ENCODE data around the gene CYREN. TPM values are rescaled to one million over a fixed set of nuclear protein-coding genes. Genes with fewer than 3 reads are reported as not detected.

The CYREN gene
- total and polyA plus RNA-seq, 10 donors, result 21.2 to 55.0 (median 44.1) TPM

DNA sequence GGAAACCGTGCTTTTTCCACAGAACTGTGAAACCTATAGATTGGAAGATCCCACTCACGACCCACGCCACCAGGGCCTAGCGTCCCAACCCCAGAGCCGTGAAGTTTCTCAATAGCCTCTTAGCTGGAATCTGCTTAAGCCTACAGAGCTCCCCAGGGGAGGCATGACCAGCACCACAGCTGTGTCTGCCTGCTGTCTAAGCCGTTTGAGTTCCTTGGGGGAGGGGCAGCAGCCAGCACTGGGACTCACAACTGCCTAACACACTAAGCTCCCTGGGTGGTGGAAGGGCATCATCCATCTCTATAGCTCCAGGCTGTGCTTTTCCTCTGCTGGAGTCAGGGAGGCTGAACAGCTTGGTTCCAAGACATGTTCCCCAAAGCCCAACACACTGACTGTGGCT, 48.6 kb downstream of the CYREN start:
- TF ChIP-seq POLR2A (IDR thresholded peaks at IDR 0.05), result no peak
- intact Hi-C loops (cut with DNase I; ENCODE audit: low total_unique reads), result no loop called here
- no peak for DNase-seq
- H3K9me3 ChIP-seq, result peaks cover 0 to 24% (median 18%) of the 10 kb centered on the region in 8 donors
- no peaks in the 10 kb centered on the region for H3K36me3 ChIP-seq
- no peaks in the 10 kb centered on the region for H3K27me3 ChIP-seq (replicated peaks in 1 of 7)
- H3K4me3 ChIP-seq, result no peak overlapping the region
- H3K4me1 ChIP-seq, result no peaks in the 10 kb centered on the region
- 80 to 100% (median 92%) methylated on average over 1 to 6 of the region's 6 CpGs for WGBS, 5 donors
- no peak overlapping the region for H3K27ac ChIP-seq

DNA sequence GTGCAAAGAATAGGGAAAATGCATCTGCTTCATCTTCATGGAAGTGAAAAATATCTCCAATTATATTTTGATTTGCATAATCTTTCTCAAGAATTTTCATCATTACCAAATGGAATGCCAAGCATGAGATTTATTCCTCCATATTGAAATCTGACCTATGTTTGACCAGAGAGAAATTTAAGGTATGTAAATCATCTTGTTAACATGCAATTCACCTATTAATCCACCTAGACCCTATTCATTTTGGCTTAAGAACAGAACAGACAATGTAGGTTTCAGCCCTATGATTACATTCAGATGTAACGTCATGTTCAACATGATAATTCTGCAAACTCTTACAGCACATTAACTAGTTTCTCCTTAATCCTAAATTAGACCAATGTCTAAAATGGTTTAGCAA, 53.4 kb downstream of the CYREN start:
- H3K4me3 ChIP-seq, result no peak overlapping the region
- no peaks in the 10 kb centered on the region for H3K4me1 ChIP-seq
- peaks cover 0 to 24% (median 18%) of the 10 kb centered on the region in 8 donors for H3K9me3 ChIP-seq
- no peaks in the 10 kb centered on the region for H3K27me3 ChIP-seq (replicated peaks in 1 of 7)
- no peak overlapping the region for H3K27ac ChIP-seq
- 93 to 100% (median 94%) methylated on average over 1 of the region's 1 CpG for WGBS, 5 donors
- no peak for DNase-seq
- TF ChIP-seq POLR2A (IDR thresholded peaks at IDR 0.05) (no peak), POLR2AphosphoS5 (IDR thresholded peaks at IDR 0.05) (no peak)
- TF ChIP-seq, protein P1, sequence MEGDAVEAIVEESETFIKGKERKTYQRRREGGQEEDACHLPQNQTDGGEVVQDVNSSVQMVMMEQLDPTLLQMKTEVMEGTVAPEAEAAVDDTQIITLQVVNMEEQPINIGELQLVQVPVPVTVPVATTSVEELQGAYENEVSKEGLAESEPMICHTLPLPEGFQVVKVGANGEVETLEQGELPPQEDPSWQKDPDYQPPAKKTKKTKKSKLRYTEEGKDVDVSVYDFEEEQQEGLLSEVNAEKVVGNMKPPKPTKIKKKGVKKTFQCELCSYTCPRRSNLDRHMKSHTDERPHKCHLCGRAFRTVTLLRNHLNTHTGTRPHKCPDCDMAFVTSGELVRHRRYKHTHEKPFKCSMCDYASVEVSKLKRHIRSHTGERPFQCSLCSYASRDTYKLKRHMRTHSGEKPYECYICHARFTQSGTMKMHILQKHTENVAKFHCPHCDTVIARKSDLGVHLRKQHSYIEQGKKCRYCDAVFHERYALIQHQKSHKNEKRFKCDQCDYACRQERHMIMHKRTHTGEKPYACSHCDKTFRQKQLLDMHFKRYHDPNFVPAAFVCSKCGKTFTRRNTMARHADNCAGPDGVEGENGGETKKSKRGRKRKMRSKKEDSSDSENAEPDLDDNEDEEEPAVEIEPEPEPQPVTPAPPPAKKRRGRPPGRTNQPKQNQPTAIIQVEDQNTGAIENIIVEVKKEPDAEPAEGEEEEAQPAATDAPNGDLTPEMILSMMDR (IDR thresholded peaks at IDR 0.05 in 8 of 11, conservative IDR thresholded peaks at IDR 0.05 in 3 of 11), result no peak
- intact Hi-C loops (cut with DNase I; ENCODE audit: low total_unique reads), result no loop called here
- no peaks in the 10 kb centered on the region for H3K36me3 ChIP-seq

Small RNA genes within 50 kb of the gene (microRNA-seq; reads per million reads assigned to microRNA genes)
- 0.28 to 0.36 (median 0.35) reads per million in 3 donors for gene MIR6509

Small RNA genes within 50 kb of the gene (small RNA-seq; reads per million reads assigned to genes)
- 0.29 to 1.9 (median 0.50) reads per million in 4 donors for gene MIR6509

Other genes starting within 250 kb of the CYREN start
- gene AGBL3, start 184.2 kb downstream of the CYREN start, total RNA-seq, result 10 to 100 TPM in 1 of 7 donors, 1 to 10 TPM in 6; 3.6 to 12.9 (median 5.1) TPM
- 1 to 10 TPM; 1.2 to 1.5 (median 1.3) TPM for gene AGBL3, start 184.2 kb downstream of the CYREN start, polyA plus RNA-seq
- gene TMEM140, start 22.6 kb downstream of the CYREN start, total RNA-seq, result 10 to 100 TPM; 40.3 to 76.1 (median 45.4) TPM
- 10 to 100 TPM in 2 of 3 donors, 1 to 10 TPM in 1; 7.0 to 16.6 (median 16.3) TPM for gene TMEM140, start 22.6 kb downstream of the CYREN start, polyA plus RNA-seq
- gene WDR91, start 40.8 kb upstream of the CYREN start, total RNA-seq, result 10 to 100 TPM; 15.1 to 31.3 (median 23.8) TPM
- gene WDR91, start 40.8 kb upstream of the CYREN start, polyA plus RNA-seq, result 10 to 100 TPM in 2 of 3 donors, 1 to 10 TPM in 1; 6.9 to 12.2 (median 11.4) TPM
- not detected for gene STRA8, start 63.1 kb upstream of the CYREN start, total RNA-seq
- not detected for gene STRA8, start 63.1 kb upstream of the CYREN start, polyA plus RNA-seq